MM.1S (cell line): ENCODE data around the gene SORBS2.
"Not testable (repeated sequence)": the region's sequence is repeated elsewhere in the genome, so short reads cannot be mapped to it uniquely, and the experiment has no call there.

Source experiments
- EZH2 ChIP-seq: fragments of 300-600 bp; sonication (generic); optimal IDR thresholded peaks from 2 replicates; pipeline ENCODE3; 2017; ENCODE audit warnings: low read depth, mild to moderate bottlenecking, antibody characterized with exemption, low read length, mixed read lengths
- TF ChIP-seq, protein P1 (sequence below): fragments of 300-600 bp; sonication (generic); IDR thresholded peaks from 2 replicates; pipeline ENCODE4 v1.5.1; 2016; ENCODE audit warnings: antibody characterized with exemption, low read length, mixed read lengths

DNA sequence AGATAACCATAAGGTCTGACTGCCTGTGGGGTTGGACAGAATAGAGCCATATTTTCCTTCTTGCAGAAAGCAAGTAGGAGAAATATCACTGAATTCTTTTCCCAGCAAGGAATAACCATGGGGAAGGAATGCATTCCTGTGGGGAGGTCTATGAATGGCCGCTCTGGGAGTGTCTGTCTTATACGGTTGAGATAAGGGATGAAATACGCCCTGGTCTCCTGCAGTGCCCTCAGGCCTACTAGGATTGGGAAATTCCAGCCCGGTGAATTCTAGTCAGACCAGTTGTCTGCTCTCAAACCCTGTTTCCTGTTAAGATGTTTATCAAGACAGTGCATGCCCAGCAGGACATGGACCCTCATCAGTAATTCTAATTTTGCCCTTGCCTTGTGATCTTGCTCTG is 45.6 kb upstream of the SORBS2 start:
- TF ChIP-seq, protein P1, sequence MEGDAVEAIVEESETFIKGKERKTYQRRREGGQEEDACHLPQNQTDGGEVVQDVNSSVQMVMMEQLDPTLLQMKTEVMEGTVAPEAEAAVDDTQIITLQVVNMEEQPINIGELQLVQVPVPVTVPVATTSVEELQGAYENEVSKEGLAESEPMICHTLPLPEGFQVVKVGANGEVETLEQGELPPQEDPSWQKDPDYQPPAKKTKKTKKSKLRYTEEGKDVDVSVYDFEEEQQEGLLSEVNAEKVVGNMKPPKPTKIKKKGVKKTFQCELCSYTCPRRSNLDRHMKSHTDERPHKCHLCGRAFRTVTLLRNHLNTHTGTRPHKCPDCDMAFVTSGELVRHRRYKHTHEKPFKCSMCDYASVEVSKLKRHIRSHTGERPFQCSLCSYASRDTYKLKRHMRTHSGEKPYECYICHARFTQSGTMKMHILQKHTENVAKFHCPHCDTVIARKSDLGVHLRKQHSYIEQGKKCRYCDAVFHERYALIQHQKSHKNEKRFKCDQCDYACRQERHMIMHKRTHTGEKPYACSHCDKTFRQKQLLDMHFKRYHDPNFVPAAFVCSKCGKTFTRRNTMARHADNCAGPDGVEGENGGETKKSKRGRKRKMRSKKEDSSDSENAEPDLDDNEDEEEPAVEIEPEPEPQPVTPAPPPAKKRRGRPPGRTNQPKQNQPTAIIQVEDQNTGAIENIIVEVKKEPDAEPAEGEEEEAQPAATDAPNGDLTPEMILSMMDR, result not testable (repeated sequence)
- TF ChIP-seq EZH2, result not testable (repeated sequence)
